HepG2 (cell line): ENCODE results near the gene RPS19BP1. TPM values are rescaled to one million over a fixed set of nuclear protein-coding genes. Genes with fewer than 3 reads are reported as not detected.

Source experiments
- AGO2 ChIP-seq: fragments of 200-400 bp; formaldehyde crosslinking; optimal IDR thresholded peaks from 2 replicates; pipeline ENCODE3; 2017; ENCODE audit warnings: mild to moderate bottlenecking, low read depth, low read length, moderate library complexity
- ATF1 ChIP-seq: IDR thresholded peaks from 2 replicates; pipeline ENCODE4 v1.6.1; 2016; ENCODE audit warnings: mild to moderate bottlenecking, control low read depth
- ATF5 ChIP-seq: sonication (generic); formaldehyde crosslinking; IDR thresholded peaks from 2 replicates; pipeline ENCODE4 v1.4.0; 2020; ENCODE audit warnings: mild to moderate bottlenecking, low read depth, missing genetic modification reagents
- CSRNP2 ChIP-seq: sonication (generic); formaldehyde crosslinking; conservative IDR thresholded peaks from 2 replicates; pipeline ENCODE4 v1.8.0; 2022; ENCODE audit warnings: low read depth, missing genetic modification reagents
- FOXJ3 ChIP-seq: sonication (generic); formaldehyde crosslinking; IDR thresholded peaks from 2 replicates; pipeline ENCODE4 v1.4.0; 2020; ENCODE audit warnings: missing genetic modification reagents, mild to moderate bottlenecking, borderline replicate concordance
- JUND ChIP-seq: sonication (generic); formaldehyde crosslinking; IDR thresholded peaks from 2 replicates; pipeline ENCODE4 v1.8.0; 2022; ENCODE audit warnings: mild to moderate bottlenecking, missing genetic modification reagents
- MIER2 ChIP-seq: IDR thresholded peaks from 2 replicates; pipeline ENCODE4 v1.6.1; 2016; ENCODE audit warnings: missing biosample characterization, missing genetic modification reagents
- NFAT5 ChIP-seq: sonication (generic); formaldehyde crosslinking; IDR thresholded peaks from 2 replicates; pipeline ENCODE4 v1.4.0; 2020; ENCODE audit warnings: missing genetic modification reagents
- PHF5A ChIP-seq: IDR thresholded peaks from one replicate; pipeline ENCODE4 v1.6.1; 2018; ENCODE audit warnings: low read depth, missing genetic modification reagents; ENCODE audit not compliant: unreplicated experiment
- PTBP1 ChIP-seq: fragments of 200-400 bp; formaldehyde crosslinking; IDR thresholded peaks from 2 replicates; pipeline ENCODE4 v1.6.1; 2018; ENCODE audit warnings: low read length, low read depth; ENCODE audit not compliant: poor library complexity, severe bottlenecking
- RFX5 ChIP-seq: IDR thresholded peaks from 2 replicates; pipeline ENCODE4 v1.6.1; 2011; ENCODE audit warnings: low read depth, low read length, improper control_type of control experiment
- SIN3B ChIP-seq: fragments of 150-350 bp; IDR thresholded peaks from 2 replicates; pipeline ENCODE4 v1.6.1; 2014; ENCODE audit warnings: low read length
- SOX13 ChIP-seq, 3 experiments: fragments of 450-650 bp in 1 of 3; sonication (generic) in 1 of 3; formaldehyde crosslinking in 1 of 3; IDR thresholded peaks in 2 of 3; conservative IDR thresholded peaks in 1 of 3; 2 replicates each; pipeline versions ENCODE4 v1.5.0 to v1.6.1; 2016 to 2020; ENCODE audit warnings: antibody characterized with exemption in 1 of 3, mild to moderate bottlenecking in 1 of 3, missing compliant biosample characterization in 1 of 3, missing genetic modification reagents in 1 of 3, moderate library complexity in 1 of 3
- SP140L ChIP-seq: sonication (generic); formaldehyde crosslinking; IDR thresholded peaks from 2 replicates; pipeline ENCODE4 v1.4.0; 2020; ENCODE audit warnings: missing genetic modification reagents, borderline replicate concordance
- ZFP36L1 ChIP-seq: sonication (generic); formaldehyde crosslinking; IDR thresholded peaks from 2 replicates; pipeline ENCODE4 v1.8.0; 2022; ENCODE audit warnings: mild to moderate bottlenecking, missing genetic modification reagents, moderate library complexity
- ZFP91 ChIP-seq: sonication (generic); formaldehyde crosslinking; IDR thresholded peaks from 2 replicates; pipeline ENCODE4 v1.9.0; 2022; ENCODE audit warnings: missing genetic modification reagents, mild to moderate bottlenecking, borderline replicate concordance
- ZNF543 ChIP-seq: sonication (generic); formaldehyde crosslinking; IDR thresholded peaks from 2 replicates; pipeline ENCODE4 v1.4.0; 2020; ENCODE audit warnings: mild to moderate bottlenecking, missing genetic modification reagents
- ZNF768 ChIP-seq: sonication (generic); formaldehyde crosslinking; IDR thresholded peaks from 2 replicates; pipeline ENCODE4 v1.4.0; 2020; ENCODE audit warnings: missing genetic modification reagents
- ZNF891 ChIP-seq: sonication (generic); formaldehyde crosslinking; IDR thresholded peaks from 2 replicates; pipeline ENCODE4 v1.5.0; 2020; ENCODE audit warnings: mild to moderate bottlenecking, missing genetic modification reagents
- polyA plus RNA-seq, 8 experiments: library from polyadenylated mRNA; depleted of rRNA in 3 of 8; stranded (reverse) in 7 of 8; unstranded in 1 of 8; fragments of >200 nt; fragmentation: Illumina TruSeq in 4 of 8; extraction: Trizol in 4 of 8; gene quantifications; 2 replicates each; pipeline versions ENCODE4 v1.2.1 to v1.2.3, GENCODE V29; 2011 to 2016; ENCODE audit warnings: low read depth in 4 of 8, missing spikeins in 1 of 8, mixed read lengths in 1 of 8; ENCODE audit not compliant: insufficient read depth in 1 of 8
- total RNA-seq, 5 experiments: library from RNA; depleted of rRNA; stranded (reverse); fragments of >200 nt; fragmentation: Illumina TruSeq; extraction: Trizol; gene quantifications; 2 replicates each; pipeline ENCODE4 v1.2.3, GENCODE V29; 2016; ENCODE audit warnings: low read depth in 1 of 5

RPS19BP1 gene
- total and polyA plus RNA-seq, 2 of the 13 experiments (the other 11 are each of a cell fraction or from before 2014, with no cell fraction given), result 44.3 to 81.3 TPM

GRCh38 chr22:39545386-39546365 is 13.1 kb upstream of the RPS19BP1 start (continued):
- peak; percentile 90 for TF ChIP-seq ZNF891 (CRISPR knock-in tag)
- TF ChIP-seq AGO2, result no peak
- TF ChIP-seq RFX5, result no peak
- TF ChIP-seq ATF5, result 0 out of 2 replicates have a peak, but pooled peaks have one; percentile 62
- TF ChIP-seq SOX13 (IDR thresholded peaks at IDR 0.05), result no peak
- peak in 1 of 2 experiments; percentile 60; a peak in 2 of 4 replicates for TF ChIP-seq SOX13 (CRISPR knock-in tag; conservative IDR thresholded peaks at IDR 0.05 in 1 of 2, IDR thresholded peaks at IDR 0.05 in 1 of 2)
- peak; percentile 65 for TF ChIP-seq PHF5A
- peak; percentile 87; the same call in 1 of the 2 replicates for TF ChIP-seq SP140L (CRISPR knock-in tag)
- peak; percentile 76; the same call in 1 of the 2 replicates for TF ChIP-seq ZNF768 (CRISPR knock-in tag)
- no peak for TF ChIP-seq SIN3B
- no peak for TF ChIP-seq CSRNP2
- TF ChIP-seq MIER2, result peak; percentile 99
- no peak for TF ChIP-seq ZFP36L1 (CRISPR knock-in tag)
- TF ChIP-seq ZNF543 (CRISPR knock-in tag), result no peak
- no peak; the same call in 1 of the 2 replicates for TF ChIP-seq ZFP91 (CRISPR knock-in tag)
- TF ChIP-seq FOXJ3, result no peak
- no peak for TF ChIP-seq ATF1 (CRISPR knock-in tag)
- TF ChIP-seq NFAT5 (CRISPR knock-in tag), result peak; percentile 97
- TF ChIP-seq JUND (CRISPR knock-in tag), result no peak
- TF ChIP-seq PTBP1, result no peak
